Mucosa of descending colon (tissue), 3 donors: Measurements from ENCODE around the gene P2RX2. TPM values are rescaled to one million over a fixed set of nuclear protein-coding genes. Genes with fewer than 3 reads are reported as not detected.

Experiments
- ATAC-seq: fragments of 200-7000 bp; cut with Tn5 transposase; one replicate; pipeline ENCODE4 v1.9.1; 2020; ENCODE audit warnings: mild to moderate bottlenecking, moderate library complexity
- DNase-seq, 3 donors: peaks; one replicate each; pipeline ENCODE4 v3.0.0-alpha.2; 2020
- H3K36me3 ChIP-seq: fragments of 200-600 bp; one replicate; pipeline ENCODE4 v1.8.0; 2021; ENCODE audit warnings: low read depth, mild to moderate bottlenecking
- H3K4me1 ChIP-seq: fragments of 200-600 bp; one replicate; pipeline ENCODE4 v1.8.0; 2021; ENCODE audit warnings: low read depth, mild to moderate bottlenecking
- H3K4me3 ChIP-seq: fragments of 200-600 bp; one replicate; pipeline ENCODE4 v1.8.0; 2021; ENCODE audit warnings: mild to moderate bottlenecking
- H3K9me3 ChIP-seq: fragments of 200-600 bp; one replicate; pipeline ENCODE4 v1.8.0; 2021; ENCODE audit warnings: mild to moderate bottlenecking
- CTCF ChIP-seq: fragments of 200-600 bp; IDR thresholded peaks from one replicate; pipeline ENCODE4 v1.8.0; 2022; ENCODE audit warnings: antibody characterized with exemption, mild to moderate bottlenecking
- intact Hi-C, 2 donors: fragments of 100-400 bp; cut with DNase I in 1 of 2; cut with micrococcal nuclease in 1 of 2; formaldehyde crosslinking; loops; one replicate each; pipeline versions ENCODE4 v1.11.0 to v1.11.1; 2022; cut with DNase I, micrococcal nuclease
- total RNA-seq, 3 donors: library from RNA; stranded (reverse); fragmentation: NEBNext Ultra II Directional in 2 of 3; extraction: Animal tissue kit (Norgen Biotek cat#: 25700) in 2 of 3; gene quantifications; one replicate each; pipeline versions ENCODE4 v1.2.1 to v1.2.4, GENCODE V29; 2021 to 2023
- donor health status: DM: no; HTN: no; CAD: no; lungs with moderate emphysema.
- donor health status: DM: no; HTN: no; CAD: no.
- donor health status: DM: no; HTN: yes; CAD: no.

The P2RX2 gene
- total RNA-seq, 3 donors from 2014 or later = 0.19 to 1.4 (median 0.32) TPM

GRCh38 chr12:132640936-132641335, 22.4 kb downstream of the P2RX2 start:
- H3K4me3 ChIP-seq = no peak overlapping the region
- H3K4me1 ChIP-seq = no peaks in the 10 kb centered on the region
- no peak for TF ChIP-seq CTCF
- no peaks in the 10 kb centered on the region for H3K9me3 ChIP-seq
- no peak for DNase-seq
- no peaks in the 10 kb centered on the region for H3K36me3 ChIP-seq
- ATAC-seq = no peak
- intact Hi-C loops = no loop called here

- intact Hi-C loops = no loop called here
- Histone ChIP-seq H3K9me3 (no peaks in the 10 kb centered on the region), H3K36me3 (no peaks in the 10 kb centered on the region), H3K4me1 (no peaks in the 10 kb centered on the region), H3K4me3 (no peak overlapping the region)
- TF ChIP-seq CTCF = no peak
- ATAC-seq (no peak), DNase-seq (no peak)
These were observed 23.5 kb downstream of the P2RX2 start for GRCh38 chr12:132641811-132642650.

DNA sequence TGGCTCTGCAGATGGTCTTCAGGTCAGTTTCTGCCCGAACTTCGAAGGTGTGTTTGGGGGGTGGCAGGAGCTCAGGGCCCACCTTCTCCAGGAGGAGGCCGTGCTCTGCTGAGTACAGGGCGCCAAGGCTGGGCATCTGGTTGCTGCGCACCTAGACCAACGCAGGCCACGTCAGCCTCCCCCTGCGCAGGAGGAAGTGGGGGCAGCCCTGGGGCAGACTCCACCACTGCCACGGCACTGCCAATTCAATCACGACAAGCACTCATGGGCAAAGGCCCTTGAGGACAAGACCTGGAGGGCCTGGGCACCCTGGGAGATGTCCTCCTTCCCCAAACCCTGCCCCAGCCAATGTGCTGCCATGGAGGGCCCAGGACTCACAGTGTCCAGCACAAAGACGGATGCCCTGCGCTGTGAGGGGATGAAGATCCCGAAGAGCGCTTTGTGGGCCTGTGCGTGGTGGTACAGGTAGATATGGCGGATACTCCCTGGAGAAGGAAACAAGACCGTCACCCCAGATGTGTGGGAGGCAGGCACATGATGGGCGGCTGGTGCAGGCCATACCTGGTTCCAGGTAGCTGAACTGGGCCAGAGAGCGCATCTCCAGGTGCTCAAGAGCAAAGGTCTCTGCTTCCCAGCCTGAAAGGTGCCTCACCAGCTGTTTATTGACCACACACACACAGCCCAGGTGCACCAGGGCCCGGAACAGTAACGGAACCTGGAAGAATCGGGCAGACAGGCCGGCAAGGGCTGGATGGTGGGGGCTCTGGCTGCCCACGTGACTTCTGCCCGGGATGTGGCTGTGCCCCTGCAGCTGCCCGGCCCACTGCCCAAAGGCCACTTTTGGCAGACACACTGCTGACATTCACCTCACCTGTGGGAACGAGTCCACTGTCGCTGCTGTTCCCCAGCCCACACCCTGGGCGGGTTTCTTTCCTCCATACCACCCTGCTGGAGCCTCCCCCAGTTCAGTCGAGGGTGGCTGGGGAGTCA, 24.6 kb downstream of the P2RX2 start:
- DNase-seq (no peak), ATAC-seq (no peak)
- H3K4me1 ChIP-seq = no peaks in the 10 kb centered on the region
- intact Hi-C loops = no loop called here
- H3K9me3 ChIP-seq = no peaks in the 10 kb centered on the region
- TF ChIP-seq CTCF = no peak
- no peaks in the 10 kb centered on the region for H3K36me3 ChIP-seq
- no peak overlapping the region for H3K4me3 ChIP-seq

DNA sequence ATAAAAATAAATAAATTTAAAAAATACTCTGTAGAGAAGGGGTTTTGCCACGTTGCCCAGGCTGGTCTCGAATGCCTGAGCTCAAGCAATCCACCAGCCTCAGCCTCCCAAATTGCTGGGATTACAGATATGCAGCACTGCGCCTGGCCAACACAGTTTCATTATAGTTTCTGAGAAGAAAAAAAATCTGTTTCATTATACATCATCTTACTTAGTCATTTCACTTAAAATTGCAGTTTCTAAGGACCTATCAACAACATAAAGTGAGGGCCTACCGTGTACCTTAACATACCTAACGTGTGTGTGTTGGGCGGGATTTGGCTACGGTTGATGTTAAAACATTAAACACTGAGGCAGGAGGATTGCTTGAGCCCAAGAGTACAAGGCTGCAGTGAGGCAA, 28.3 kb downstream of the P2RX2 start:
- ATAC-seq = no peak
- no peak for TF ChIP-seq CTCF
- no peaks in the 10 kb centered on the region for H3K9me3 ChIP-seq
- intact Hi-C loops = no loop called here
- no peak overlapping the region for H3K4me3 ChIP-seq
- no peak for DNase-seq
- no peaks in the 10 kb centered on the region for H3K4me1 ChIP-seq
- H3K36me3 ChIP-seq = no peaks in the 10 kb centered on the region

DNA sequence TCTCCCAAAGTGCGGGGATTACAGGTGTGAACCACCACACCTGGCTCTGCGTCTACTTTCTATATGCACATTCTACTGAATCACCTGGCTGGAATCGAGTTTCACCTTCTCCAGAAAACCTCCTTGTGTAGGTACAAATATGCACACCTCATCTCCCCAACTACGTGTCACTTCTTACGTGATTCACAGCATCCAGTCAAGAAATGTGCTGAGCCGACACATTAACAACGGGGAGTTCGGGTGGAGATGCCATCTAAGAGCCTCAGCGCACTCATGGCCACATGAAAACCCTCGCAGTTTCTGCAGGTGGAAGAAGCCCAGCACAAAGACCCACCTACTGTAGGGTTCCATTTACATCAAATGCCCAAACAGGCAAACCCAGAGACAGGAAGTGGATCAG, 29.3 kb downstream of the P2RX2 start:
- TF ChIP-seq CTCF = no peak
- H3K36me3 ChIP-seq = no peaks in the 10 kb centered on the region
- no peak overlapping the region for H3K4me3 ChIP-seq
- DNase-seq (no peak), ATAC-seq (no peak)
- intact Hi-C loops = no loop called here
- H3K4me1 ChIP-seq = no peaks in the 10 kb centered on the region
- H3K9me3 ChIP-seq = no peaks in the 10 kb centered on the region
